HG03064 (cell line): ENCODE data around the gene CMSS1.

Experiments used
- ATAC-seq: cut with Tn5 transposase; IDR thresholded peaks from one replicate; pipeline ENCODE4 v1.9.1; 2021; ENCODE audit warnings: low read depth; ENCODE audit not compliant: unreplicated experiment

CMSS1 gene

DNA sequence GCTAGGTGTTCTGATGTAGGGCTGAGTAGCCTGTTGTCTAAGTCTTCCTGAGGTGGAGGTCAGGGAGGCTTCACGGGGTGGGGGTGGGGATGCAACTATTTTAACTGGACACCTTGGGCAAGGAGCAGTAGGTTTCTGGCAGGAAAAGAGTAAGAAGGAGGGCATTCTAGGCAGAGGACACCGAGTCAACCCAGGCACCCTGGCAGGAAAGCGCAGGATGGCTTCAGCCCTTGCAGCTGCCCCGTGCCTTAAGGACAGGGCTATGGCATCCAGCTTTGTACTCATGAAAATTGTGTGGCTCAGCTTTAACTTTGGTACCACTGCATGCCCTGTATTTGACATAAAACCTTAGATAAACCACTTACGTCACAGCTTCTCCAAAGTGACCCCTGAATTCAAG is 303.0 kb downstream of the CMSS1 start:
- no peak for ATAC-seq

DNA sequence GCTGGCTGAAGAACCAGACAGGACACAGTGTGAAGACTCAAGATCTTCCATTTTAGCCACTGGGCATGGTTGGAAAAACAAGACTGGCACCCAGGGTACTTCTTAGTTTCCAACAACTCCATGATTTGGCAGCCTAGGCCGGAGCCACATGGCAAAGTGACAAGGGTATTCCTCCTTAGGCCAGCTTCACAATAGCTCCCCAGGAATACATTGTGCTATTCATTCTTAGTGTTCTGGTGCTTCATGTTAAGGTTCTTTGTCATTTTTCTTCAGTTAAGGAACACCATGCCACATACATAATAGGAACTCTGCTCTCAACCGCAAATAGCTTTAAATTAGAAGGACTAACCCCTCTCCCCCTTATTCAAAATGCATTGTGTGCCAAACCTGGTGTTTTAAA is 304.7 kb downstream of the CMSS1 start:
- ATAC-seq, result no peak

DNA sequence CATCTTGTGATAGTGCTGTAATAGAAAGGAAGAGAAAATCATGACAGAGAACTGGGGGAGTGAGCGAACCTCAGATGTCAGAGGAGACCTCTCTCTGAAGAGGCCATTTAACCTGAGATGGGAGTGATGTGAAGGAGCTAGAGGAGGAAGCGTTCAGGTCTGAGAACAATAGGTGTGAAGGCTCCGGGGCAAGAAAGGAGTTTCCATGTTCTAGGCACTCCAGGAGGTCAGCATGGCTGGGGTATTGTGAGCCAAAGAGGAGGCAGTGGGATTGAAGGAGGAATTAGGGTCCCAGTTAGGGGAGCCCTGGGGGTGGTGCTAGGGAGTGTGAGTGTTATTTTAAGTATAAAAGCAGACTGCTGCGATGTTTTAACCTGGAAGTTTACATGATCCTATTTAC is 305.4 kb downstream of the CMSS1 start:
- ATAC-seq, result no peak

DNA sequence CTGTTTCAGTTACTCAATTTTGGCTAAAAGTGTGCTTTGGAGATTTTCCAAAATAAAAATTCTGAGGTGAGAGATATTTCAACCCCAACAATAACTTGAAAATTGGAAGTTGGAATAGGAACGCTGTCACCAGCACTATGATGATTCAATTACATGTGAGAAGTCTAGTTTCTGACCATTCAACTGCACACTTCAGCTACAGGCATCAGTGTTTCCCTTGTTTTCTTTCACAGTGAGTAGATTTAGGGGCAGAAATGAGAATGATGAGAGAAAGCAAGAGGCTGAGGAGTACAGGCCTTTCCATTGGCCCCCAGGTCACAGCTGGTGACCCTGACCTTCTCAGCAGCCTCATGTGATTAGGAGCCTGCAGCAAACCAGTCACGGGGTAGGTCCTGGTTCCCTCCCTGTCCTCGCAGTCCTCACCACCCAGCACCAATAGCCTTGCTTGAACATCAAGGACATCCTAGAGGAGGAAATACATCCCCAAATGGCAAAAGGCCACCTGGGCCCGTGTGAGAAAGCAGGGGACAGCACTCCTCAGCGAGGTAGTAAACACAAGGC is 306.6 kb downstream of the CMSS1 start:
- ATAC-seq, result no peak

DNA sequence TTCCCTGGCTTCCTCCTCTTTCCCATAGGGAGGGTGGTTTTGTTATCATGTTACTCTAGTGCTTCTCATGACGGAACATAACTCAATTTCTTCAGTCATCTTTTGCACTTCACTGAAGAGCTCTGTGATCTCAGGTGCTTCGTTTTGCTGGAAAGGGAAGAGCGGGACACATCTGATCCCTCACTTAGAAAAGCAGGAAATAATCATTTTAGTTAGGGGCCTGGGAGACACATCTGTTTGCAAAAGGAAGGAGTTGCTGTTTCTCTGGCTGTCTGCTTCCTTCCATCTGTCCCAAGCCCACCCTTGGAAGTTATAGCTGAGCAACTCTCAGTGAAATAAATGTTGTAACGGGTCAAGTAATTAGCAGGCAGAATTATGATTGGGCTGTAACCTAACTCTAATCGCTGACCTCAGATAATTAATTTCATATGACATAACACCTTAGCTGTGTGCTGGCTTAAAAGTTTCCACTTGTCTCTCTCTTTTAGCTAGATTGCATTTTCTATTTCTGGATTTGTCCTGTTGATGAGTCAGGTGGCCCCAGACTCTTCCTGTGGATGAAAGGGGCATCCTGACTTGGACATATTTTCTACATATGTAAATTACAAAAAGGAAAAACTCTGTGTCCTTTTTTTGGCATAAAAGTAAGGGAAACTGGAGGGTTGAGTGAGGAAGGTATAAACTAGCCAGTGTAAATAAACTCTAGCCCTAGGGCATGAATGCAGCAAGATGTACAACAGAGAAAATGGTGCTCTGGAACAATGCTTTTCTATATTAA is 307.7 kb downstream of the CMSS1 start:
- no peak for ATAC-seq

DNA sequence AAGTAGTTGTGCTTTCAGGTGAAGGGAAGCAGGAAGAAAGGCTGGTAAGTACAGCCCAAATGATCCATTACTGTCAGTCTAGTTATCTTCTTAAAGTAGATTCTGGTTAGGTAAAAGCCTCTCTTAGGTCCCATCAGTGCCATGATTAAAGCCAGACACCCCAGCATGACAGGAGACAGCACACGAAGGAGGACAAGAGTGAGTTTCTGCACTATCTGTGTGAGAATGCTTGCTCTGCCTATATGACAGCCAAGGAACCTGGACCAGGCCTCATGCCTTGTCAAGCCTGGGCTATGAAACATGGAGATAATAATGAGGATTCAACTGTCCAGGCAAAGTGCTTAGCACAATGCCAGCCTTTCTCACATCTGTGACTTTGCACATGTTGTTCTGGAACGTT is 310.1 kb downstream of the CMSS1 start:
- ATAC-seq, result no peak

DNA sequence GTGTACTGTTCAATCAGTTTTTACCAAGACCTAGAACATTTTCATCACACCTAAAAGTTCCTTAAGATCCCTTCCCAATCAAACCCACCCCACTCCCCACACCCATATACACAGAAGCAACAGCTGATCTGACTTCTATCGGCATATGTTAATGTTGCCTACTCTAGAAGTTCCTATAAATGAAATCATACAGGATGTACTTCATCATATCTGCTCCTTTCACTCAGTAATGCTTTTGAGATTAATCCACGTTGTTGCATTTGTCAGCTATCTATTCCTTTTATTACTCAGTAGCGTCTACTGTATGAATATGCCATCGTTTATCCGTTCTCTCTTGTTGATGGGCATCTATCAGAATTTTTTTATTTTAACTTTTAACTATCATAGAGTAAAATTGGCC is 310.9 kb downstream of the CMSS1 start:
- no peak for ATAC-seq

DNA sequence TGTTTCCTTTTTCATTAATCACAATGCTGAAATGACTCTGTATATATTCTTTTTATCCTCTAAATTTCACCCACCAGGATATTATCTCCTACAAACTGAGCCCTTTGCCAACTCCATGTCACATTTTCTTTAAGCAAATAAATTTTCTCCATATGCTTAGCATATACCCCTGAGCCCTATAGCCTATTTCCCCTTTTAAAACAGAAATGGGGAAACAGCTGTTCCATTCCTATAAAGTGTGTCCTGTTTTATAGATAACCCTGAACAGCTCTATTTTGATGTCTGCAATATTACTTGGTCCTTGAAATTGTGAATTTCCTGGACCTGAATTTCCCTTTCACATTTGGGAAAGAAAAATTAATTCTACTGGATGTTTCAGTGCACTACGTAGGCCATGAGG is 312.3 kb downstream of the CMSS1 start:
- no peak for ATAC-seq

DNA sequence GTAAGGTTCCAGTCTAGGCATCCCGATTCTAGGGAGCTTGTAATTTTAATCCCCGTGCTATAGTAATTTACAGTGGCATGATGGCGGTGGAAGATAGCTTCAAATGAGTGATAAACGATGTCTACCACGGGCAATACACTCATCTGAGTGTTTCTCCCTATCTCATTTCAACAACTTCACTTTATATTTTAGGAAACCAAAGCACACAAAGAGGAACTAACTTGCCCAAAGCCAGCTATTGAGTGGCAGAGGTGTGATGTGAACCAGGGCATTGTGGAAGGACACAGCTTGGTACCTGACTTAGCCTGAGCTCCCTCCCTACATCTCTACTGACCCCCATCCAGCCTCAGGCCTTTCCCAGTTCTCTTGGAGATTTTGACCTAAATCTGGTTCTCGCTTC is 313.6 kb downstream of the CMSS1 start:
- no peak for ATAC-seq

DNA sequence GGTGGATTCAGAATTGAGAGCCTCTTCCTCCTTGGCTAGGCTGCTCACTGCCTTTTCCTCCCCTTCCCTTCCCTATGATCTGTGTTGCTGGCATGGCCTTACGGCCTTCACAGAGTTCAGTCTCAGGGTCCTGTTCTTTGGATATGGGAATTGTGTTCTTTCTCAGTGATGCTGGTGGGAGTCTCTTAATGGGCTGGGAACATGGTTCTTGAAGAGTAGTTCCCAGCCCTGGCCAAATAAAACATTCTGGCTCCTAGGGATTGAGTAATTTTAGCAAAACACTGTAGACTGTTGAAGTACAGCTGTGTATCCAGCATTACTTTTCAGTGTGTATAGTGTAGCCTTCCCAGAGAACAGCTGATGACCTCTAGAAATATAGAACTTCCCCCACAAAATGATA is 319.3 kb downstream of the CMSS1 start:
- ATAC-seq, result no peak

DNA sequence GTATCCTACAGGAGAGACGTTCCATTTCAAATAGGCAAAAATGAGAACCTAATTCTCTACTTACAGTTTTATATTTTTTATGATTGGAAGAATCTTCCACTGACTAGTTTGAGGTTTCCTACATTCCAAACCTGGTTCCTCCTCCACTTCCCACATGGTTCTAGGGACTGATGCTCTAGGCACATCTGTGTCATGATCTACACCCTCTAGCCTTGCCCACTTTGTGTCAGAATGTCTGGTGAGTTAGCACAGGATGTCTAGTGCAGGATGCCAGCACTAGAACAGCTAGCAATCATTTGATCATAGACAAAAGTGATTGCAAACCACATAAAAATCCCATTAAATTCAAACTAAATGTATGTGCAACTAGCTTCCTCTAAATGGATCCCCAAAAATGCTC is 323.3 kb downstream of the CMSS1 start:
- ATAC-seq, result no peak

DNA sequence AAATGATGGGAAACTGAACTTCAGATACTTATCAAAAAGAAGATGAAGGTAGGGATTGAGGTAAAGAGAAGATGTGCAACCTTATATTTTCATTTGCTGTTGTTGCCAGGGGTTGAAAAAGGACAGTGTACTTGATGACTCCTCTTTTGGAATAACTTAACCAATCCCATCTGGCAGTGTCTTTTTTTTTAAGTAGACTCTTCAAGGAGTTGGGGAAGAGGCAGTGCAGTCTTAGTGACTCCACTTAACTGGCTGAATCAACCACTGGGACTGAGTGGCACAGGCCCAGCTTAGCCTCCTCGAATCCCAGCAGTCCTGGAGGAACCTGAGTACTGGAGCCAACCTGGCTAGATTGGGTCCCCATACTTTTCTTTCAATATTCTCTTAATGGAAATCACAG is 323.9 kb downstream of the CMSS1 start:
- ATAC-seq, result no peak

DNA sequence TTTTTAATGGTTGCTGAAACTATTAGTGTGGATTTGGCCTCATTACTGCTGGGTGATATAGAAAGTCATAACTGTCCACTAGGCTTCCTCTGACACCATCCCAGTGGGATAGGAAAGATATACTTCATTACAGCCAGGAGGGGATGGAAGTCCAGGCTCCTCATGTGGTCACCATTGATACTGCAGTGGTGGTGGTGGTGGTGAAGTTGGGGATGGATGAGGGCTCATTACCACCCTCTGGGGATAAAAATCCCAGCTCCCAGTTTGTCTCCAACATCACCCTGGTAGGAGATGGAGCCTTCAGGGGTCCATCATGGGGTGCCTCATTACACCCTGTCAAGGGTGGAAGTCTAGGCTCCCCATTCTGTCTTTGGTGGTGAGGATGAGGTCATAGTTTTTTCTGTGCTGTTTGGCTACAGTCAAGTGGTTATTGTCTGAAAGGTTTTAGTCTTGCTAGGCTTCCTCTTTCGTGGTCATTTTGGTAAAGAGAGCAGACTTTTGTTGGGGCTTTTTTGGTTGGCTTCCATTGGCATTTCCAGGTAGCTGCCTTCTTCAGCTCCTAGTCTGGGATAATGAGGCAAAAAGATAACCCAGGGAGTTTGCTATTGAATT is 326.7 kb downstream of the CMSS1 start:
- ATAC-seq, result peak; percentile 81

DNA sequence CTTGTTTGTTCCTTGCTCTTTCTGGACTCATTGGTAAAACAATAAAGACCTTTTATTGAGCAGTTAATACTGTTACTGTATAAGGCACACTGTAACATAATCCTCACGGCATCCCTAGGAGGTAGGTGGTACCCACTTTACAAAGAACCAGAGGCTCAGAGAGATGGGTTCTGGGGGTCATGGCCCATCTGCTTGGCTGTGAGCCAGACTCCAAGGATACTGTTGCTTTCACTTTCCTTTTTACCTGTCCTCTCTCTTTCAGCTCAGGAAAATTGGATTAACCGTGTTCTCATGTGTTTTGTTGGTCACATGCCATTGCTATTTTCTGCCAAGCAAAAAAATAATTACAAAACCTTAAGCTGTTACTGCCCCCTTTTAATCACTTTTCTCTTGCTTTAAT is 331.5 kb downstream of the CMSS1 start:
- no peak for ATAC-seq

DNA sequence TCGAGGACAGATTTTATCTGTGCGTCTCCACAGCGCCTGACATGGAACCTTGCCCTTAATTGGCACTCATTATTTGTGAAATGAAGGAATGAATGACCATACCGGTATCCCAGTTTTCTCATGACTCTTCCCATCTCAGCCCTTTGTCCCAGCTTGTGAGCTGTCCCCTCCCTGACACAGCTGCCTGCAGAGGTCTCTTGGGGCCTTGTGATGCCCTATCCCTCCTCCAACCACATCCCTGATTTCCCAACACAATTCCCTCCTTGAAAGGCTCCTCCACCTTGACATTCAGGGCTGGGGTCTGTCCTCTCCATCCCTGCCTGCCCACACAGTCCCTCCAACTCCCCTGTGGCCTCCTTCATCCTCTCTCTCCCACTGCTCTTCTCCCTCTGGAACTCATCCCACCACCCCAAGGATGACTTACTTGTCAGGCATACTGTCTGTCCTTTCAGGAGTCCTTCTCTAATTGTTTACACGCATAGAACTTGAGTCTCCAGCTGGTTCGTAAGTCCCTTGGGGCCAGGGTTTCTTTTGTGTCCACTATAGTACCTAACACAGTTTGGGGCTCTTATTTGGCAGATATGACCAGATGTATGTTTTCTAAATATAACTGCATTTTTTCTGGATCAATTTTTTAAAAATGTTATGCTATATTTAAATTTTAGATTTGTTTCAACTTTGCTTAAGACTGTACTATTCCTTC is 332.2 kb downstream of the CMSS1 start:
- no peak for ATAC-seq

DNA sequence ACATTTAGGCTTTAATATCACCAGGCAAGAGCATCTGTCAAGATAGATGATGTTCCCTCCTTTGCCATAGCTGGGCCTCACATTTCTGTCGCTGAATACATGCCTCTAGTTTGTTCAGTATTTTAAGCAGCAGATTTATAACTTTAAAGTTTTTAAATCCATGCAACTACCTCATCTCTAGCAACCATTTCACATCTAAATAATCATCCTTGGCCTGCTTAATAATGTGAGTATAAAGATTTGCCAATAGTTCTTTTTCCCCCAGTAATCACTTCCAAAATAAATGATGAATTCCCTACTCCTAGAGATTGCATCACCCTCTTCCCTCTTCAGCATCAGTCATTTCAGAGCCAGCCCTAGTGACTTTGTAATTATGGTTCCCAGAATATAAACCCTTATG is 332.8 kb downstream of the CMSS1 start:
- ATAC-seq, result no peak

DNA sequence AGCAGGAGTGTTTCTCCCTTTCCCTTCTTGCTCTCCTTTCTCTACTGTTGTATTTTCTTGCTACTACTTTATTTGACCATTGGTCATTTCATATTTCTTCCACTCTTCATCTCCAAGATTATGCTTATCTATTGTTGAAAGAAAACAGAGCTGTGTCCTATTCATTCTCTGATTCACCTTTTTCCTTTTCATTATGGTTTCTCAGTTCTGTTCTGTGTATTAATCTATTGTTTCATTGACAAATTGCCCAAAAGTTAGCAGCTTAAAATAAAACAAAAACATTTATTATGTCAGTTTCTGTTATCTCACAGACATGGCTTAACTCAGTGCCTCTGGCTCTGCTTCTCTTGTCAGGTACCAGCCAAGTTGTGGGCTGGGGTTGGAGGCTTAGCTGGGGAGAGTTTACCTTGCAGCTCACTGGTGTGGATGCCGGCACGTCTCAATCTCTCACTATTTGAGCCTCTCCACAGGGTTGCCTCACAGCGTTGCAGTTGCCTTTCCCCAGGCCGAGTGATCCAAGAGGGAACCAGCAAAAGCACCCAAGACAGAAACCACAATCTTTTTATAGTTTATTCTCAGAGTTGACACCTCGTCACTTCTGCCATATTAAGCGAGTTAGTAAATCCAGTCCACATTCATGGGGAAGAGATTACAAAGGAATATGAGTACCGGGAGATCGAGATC is 333.5 kb downstream of the CMSS1 start:
- no peak for ATAC-seq

DNA sequence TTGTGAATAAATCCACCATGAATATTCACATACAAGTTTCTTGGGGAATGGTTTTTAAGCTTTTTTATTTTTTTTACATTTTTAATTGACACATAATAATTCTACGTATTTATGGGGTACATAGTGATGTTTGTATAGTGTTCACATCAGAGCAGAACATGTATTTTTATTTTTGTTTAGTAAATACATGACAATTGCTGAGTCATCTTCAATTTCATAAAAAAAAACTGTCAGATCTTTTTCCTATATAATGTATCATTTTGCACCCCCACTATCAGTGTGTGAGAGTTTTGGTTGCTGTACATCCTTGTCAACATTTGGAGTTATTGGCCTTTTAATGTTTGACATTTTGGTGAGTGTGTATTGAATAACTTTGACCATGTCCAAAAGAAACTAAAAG is 336.5 kb downstream of the CMSS1 start:
- ATAC-seq, result no peak

DNA sequence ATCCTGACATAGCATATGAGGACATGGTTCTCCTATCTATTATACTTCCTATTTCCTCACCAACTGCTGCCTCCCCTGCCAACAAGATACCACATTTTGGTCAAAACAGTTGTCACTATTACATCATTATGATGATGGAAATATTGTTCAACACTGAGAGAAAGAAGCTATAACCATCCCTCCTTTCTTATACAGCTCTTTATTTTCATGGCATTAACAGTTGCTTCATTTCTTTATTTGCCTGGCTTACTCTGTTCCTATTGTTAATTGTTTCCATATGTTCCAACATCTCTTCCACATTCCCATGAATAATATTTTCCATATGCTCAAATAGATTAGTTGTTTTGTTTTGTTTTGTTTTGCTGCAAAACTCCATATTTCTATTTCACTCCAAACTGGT is 337.5 kb downstream of the CMSS1 start:
- ATAC-seq, result no peak

DNA sequence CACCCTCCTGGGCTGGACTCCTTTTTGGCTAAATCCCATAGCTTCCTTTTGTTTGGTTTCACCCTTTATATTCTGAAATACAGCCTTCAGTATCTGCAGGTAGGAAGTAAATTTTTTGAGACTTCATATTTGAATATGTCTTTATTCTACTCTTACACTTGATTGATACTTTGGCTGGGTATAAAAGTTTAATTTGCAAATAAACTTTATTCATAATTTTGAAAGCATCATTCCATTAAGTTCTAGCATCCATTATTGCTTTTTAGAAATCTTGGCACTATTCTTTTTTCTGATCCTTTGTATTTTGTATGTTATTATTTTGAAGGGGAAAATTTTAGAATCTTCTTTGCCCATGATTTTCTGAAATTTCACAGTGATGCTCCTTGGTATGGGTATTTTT is 337.9 kb downstream of the CMSS1 start:
- no peak for ATAC-seq

DNA sequence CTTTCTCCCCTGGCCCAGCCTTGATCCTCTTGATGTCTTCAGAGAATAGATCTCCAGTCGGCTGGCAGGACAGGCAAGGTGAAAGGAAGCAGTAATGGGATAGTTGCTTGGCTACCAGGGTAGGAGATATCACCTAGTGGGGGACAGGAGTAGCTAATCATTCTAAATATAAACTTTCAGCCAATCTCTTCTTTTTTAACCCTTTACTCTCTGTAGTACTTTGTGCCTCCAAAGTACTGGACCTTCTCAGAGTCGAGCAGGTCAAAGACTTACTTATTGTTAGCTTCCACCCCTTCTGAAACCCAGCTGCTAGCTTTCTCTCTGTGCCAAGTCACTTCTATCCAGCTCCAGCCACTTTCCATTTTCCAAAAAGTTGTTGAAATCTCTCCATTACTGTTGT is 340.0 kb downstream of the CMSS1 start:
- ATAC-seq, result no peak
